Measurements from ENCODE around the gene PDE9A. TPM values are rescaled to one million over a fixed set of nuclear protein-coding genes. Genes with fewer than 3 reads are reported as not detected.

Gene PDE9A
- total RNA-seq, 1 experiment from 2014 or later: 44.8 TPM

GRCh38 chr21:42670884-42671283 is 17.5 kb downstream of the PDE9A start (continued):
- no peak for TF ChIP-seq HMGXB4 (CRISPR knock-in tag; IDR thresholded peaks at IDR 0.05)

GRCh38 chr21:42671778-42672593 is 18.6 kb downstream of the PDE9A start:
- ATAC-seq (no peak), DNase-seq (ENCODE audit: low spot score) (no peak)
- Mint-ChIP-seq H3K9me3 (no peaks in the 10 kb centered on the region), H3K27ac (no peak overlapping the region), H3K4me3 (no peak overlapping the region), H3K4me1 (peaks cover 67% of the 10 kb centered on the region), H3K36me3 (peaks cover 11% of the 10 kb centered on the region), H3K27me3 (ENCODE audit: low read depth) (no peaks in the 10 kb centered on the region; the same call in 1 of the 2 replicates)
- ChIA-PET CTCF (interaction anchor here (1.0 to 1.6 kb wide), 3 partner anchors 13 to 79 kb away, joined by 4 to 8 read pairs (median 5); no protein-coding TSS in a partner anchor), POLR2A (no interaction called here)
- no peak for TF ChIP-seq CREB1 (CRISPR knock-in tag; IDR thresholded peaks at IDR 0.05)
- no peak for TF ChIP-seq NFE2L1 (CRISPR knock-in tag; IDR thresholded peaks at IDR 0.05)

GRCh38 chr21:42672699-42673458 is 19.5 kb downstream of the PDE9A start:
- CTCF ChIA-PET: interaction anchor here (1.0 to 1.6 kb wide), 3 partner anchors 12 to 79 kb away, joined by 4 to 8 read pairs (median 5); no protein-coding TSS in a partner anchor
- Mint-ChIP-seq H3K9me3 (no peaks in the 10 kb centered on the region), H3K27ac (peak overlapping the region; percentile 79), H3K36me3 (peaks cover 11% of the 10 kb centered on the region), H3K4me3 (no peak overlapping the region), H3K4me1 (peaks cover 60% of the 10 kb centered on the region), H3K27me3 (ENCODE audit: low read depth) (no peaks in the 10 kb centered on the region; the same call in 1 of the 2 replicates)
- no peak for ATAC-seq
- no peak for DNase-seq (ENCODE audit: low spot score)
- POLR2A ChIA-PET: no interaction called here
- TF ChIP-seq AR (CRISPR knock-in tag; IDR thresholded peaks at IDR 0.05) (no peak), SMAD4 (CRISPR knock-in tag; IDR thresholded peaks at IDR 0.05) (no peak), CBFB (CRISPR knock-in tag; IDR thresholded peaks at IDR 0.05; ENCODE audit: low read depth) (no peak), ESRRA (CRISPR knock-in tag; IDR thresholded peaks at IDR 0.05; ENCODE audit: borderline replicate concordance) (no peak), ZNF138 (CRISPR knock-in tag; conservative IDR thresholded peaks at IDR 0.05) (no peak), JUN (CRISPR knock-in tag; IDR thresholded peaks at IDR 0.05) (no peak), TEAD1 (CRISPR knock-in tag; IDR thresholded peaks at IDR 0.05) (no peak), ATF3 (CRISPR knock-in tag; conservative IDR thresholded peaks at IDR 0.05) (no peak), ARID4B (CRISPR knock-in tag; IDR thresholded peaks at IDR 0.05; ENCODE audit: borderline replicate concordance) (no peak)

Data from WTC11 (cell line).